ENCODE data around the gene FALEC. TPM values are rescaled to one million over a fixed set of nuclear protein-coding genes. Genes with fewer than 3 reads are reported as not detected.

The FALEC gene
- total and polyA plus RNA-seq, 9 of the 15 experiments (the other 6 are each of a cell fraction or from before 2014, with no cell fraction given): 0.15 to 1.8 (median 0.53) TPM; not detected in 5

- no peak for TF ChIP-seq HMG20B (CRISPR knock-in tag; IDR thresholded peaks at IDR 0.05)
- TF ChIP-seq PHF21A (IDR thresholded peaks at IDR 0.05; ENCODE audit: borderline replicate concordance, low read depth): 0 out of 2 replicates have a peak, but pooled peaks have one; percentile 67
Measured at GRCh38 chr1:150515328-150516049, at the start of gene FALEC (continued).

- no TSS peak for BruUV-seq (replicated peaks)
- no peak for DNase-seq (ENCODE audit: extremely low read depth in 1 of 4, low spot score in 3 of 4)
- no peaks in the 10 kb centered on the region for H3K27me3 ChIP-seq (ENCODE audit: control insufficient read depth in 2 of 2, insufficient read depth in 2 of 2, low read length in 2 of 2)
- H4K20me1 ChIP-seq (replicated peaks; ENCODE audit: control insufficient read depth, insufficient read depth, low read length): no peaks in the 10 kb centered on the region
- no peaks in the 10 kb centered on the region for H3K9me3 ChIP-seq (replicated peaks; ENCODE audit: control insufficient read depth, insufficient read depth, low read depth, low read length)
- H3K36me3 ChIP-seq (ENCODE audit: control insufficient read depth, insufficient read depth, low read length): peaks cover 60% of the 10 kb centered on the region
- no peaks in the 10 kb centered on the region for H3K9me1 ChIP-seq (ENCODE audit: control insufficient read depth, insufficient read depth, low read length)
- no peaks in the 10 kb centered on the region for H3K79me2 ChIP-seq (ENCODE audit: control insufficient read depth, insufficient read depth, low read length)
- H3K4me2 ChIP-seq (ENCODE audit: insufficient read depth, low read length): no peak overlapping the region
- CTCF ChIA-PET (ENCODE audit: low intra/inter-chr PET ratio): interaction anchor here (1.2 kb wide), 1 partner anchor 49 kb away, joined by 10 read pairs; no protein-coding TSS in a partner anchor
- H3K4me3 ChIP-seq: no peak overlapping the region
- H3K9ac ChIP-seq (ENCODE audit: insufficient read depth in 1 of 2, low read depth in 2 of 2, low read length in 2 of 2): no peak overlapping the region
- in situ Hi-C loops (cut with MboI) (no loop called here), intact Hi-C loops (cut with micrococcal nuclease) (no loop called here)
- no peak for TF ChIP-seq SRSF1 (IDR thresholded peaks at IDR 0.05; ENCODE audit: low read depth, low read length)
- no peak for TF ChIP-seq RAD51 (IDR thresholded peaks at IDR 0.05; ENCODE audit: borderline replicate concordance, low read depth)
- no peak for TF ChIP-seq ZNF79 (CRISPR knock-in tag; IDR thresholded peaks at IDR 0.05; ENCODE audit: low read depth)
- TF ChIP-seq TSHZ1 (CRISPR knock-in tag; IDR thresholded peaks at IDR 0.05): no peak
- TF ChIP-seq CREM (IDR thresholded peaks at IDR 0.05; ENCODE audit: low read depth): no peak
- no peak for TF ChIP-seq PTBP1 (IDR thresholded peaks at IDR 0.05; ENCODE audit: low read depth, low read length)
- TF ChIP-seq PRMT5 (CRISPR knock-in tag; IDR thresholded peaks at IDR 0.05): no peak
- no peaks in the 10 kb centered on the region for H3K4me1 ChIP-seq (replicated peaks in 1 of 2; ENCODE audit: control insufficient read depth in 2 of 2, insufficient read depth in 2 of 2, low read length in 2 of 2)
- FAIRE-seq: no peak
- POLR2A ChIA-PET: no interaction called here
- no peak overlapping the region for H2AFZ ChIP-seq (ENCODE audit: low read depth, low read length)
- no peak for ATAC-seq
- H3K27ac ChIP-seq (ENCODE audit: extremely low read depth, low read depth, low read length): no peak overlapping the region
Measured at GRCh38 chr1:150466964-150467363, 48.6 kb upstream of the FALEC start.

Data from K562 (cell line).